ENCODE data around the gene MAP3K6.

Gene MAP3K6

DNA sequence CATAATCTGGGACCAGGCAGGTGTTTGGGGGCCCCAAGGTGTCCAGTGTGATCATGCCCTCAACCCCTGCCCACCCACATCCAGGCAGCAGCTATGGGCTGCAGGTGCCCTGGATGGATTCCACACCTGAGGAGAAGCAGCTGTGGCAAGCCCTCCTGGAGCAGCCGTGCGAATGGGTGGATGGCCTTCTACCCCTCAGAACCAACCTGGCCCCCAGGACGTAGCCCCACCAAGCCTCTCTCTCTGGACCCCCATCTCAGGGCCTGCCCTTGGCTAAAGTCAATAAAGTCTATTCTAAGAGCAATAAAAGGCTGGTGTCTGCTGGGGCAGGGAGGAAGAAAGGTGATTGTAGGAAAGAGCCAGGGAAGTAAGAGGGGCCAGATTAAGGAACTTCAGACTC lies 13.1 kb downstream of the MAP3K6 start:
- DNase-seq: no peak

- no peak for DNase-seq
Measured at GRCh38 chr1:27353166-27353565, 13.6 kb downstream of the MAP3K6 start.

DNA sequence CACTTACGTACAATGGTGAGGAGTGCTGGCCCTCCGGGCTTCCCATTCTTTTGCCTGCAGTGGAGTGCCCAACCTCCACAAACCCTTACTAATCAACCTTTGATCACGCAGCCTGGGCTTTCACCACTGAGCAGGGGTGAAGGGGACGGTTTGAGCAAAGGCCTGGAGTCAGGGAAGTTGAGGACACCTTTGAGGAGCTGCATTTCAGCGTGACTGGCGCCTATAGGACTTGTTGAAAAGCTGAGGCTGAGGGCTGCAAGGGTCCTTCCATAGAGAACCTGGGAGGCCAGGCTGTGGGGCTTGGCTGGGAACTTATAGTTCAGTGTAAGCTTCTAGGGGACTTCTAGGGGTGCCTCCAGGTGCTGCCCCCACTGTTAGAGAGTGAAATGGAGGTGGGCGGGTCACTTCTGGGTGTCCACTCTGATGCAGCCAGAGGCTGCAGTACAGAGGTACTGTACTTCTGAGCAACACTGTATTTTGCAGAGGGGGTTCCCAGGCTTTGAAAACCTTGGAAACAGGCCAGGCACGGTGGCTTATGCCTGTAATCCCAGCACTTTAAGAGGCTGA lies 15.1 kb downstream of the MAP3K6 start:
- no peak for DNase-seq

- DNase-seq: no peak
Measured at GRCh38 chr1:27350663-27351540, 15.9 kb downstream of the MAP3K6 start.

GRCh38 chr1:27349784-27350662 lies 16.7 kb downstream of the MAP3K6 start:
- DNase-seq: no peak

DNA sequence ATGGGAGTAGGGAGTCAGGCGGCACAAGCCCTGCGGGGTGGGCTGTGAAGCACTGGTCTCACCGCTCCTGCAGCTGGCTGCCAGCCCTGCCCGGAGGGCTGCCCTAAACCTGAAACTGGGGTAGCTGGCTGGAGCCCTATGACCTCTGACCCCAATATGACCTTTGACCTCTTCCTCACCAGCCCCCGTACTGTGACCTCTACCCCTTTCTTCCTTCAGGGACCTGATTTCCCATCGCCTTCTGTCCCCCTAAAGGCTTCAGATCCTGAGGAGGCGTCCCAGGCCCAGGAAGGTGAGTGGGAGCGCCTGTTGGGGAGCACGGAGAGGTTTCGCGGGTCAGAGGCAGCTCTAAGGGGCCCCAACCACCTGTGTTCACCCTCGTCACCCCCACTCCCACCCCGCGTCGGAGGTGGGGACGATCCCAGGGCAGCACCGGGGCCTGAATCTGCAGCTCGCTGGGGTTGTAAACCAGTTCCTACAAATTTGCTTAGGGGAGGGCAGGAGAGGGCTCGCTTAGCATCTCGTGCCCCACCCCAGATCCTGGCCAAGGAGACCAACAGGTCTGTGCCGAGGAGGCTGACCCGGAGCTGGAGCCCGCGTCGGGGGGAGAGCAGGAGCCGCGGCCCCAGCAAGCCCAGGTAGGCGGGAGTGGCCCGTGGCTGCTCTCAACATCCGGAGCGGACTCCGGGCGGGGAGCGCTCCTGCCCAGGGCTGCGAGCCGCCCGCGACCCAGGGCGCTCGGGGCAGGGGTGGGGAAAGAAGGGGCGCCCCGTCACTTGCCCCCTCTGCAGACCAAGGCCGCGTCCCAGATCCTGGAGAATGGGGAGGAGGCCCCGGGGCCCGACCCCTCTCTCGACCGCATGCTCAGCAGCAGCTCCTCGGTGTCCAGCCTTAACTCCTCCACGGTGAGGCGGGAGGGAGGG lies 17.6 kb downstream of the MAP3K6 start:
- DNase-seq: no peak

DNA sequence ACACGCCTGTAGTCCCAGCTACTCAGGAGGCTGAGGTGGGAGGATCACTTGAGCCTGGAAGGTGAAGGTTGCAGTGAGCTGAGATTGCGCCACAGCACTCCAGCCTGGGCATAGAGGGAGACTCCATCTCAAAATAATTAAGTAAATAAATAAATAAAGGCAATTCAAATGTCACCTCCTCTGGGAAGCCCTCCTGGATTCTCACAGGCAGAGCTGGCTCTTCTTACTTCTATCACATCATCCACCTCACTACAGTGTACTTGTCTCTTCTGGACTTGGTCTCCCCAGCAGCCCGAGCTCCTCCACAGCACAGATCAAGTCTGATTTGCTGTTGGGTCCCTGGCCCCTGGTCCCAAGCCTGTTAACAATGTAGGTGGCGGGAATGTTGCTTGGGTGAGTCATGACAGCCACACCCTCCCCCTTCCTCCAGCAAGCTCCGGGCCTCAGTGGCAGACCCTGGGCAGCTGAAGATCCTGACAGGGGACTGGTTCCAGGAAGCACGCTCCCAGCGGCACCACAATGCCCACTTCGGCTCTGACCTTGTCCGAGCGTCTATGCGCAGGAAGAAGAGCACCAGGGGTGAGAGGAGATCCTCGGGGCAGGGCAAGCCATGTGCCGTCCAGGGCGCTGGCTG lies 19.7 kb downstream of the MAP3K6 start:
- DNase-seq: no peak

GRCh38 chr1:27346357-27346756 lies 20.4 kb downstream of the MAP3K6 start:
- no peak for DNase-seq

DNA sequence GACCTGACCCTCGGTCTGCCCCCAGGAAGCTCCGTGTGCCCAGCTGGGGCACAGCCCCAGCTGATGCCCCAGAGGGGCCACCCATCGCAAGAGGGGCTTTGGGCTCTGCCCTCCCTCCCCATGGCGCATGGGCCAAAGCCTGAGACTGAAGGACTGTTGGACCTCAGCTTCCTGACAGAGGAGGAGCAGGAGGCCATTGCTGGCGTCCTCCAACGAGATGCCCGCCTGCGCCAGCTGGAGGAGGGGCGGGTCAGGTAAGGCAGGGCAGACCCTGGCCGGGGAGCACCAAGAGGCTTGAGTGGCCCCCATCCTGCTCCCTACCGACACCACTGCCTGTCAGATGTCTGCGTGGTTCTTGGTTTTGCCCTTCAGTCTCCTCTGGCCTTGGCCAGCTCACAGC lies 21.5 kb downstream of the MAP3K6 start:
- DNase-seq: no peak

- no peak for DNase-seq
Measured at GRCh38 chr1:27343639-27344025, 23.1 kb downstream of the MAP3K6 start.

DNA sequence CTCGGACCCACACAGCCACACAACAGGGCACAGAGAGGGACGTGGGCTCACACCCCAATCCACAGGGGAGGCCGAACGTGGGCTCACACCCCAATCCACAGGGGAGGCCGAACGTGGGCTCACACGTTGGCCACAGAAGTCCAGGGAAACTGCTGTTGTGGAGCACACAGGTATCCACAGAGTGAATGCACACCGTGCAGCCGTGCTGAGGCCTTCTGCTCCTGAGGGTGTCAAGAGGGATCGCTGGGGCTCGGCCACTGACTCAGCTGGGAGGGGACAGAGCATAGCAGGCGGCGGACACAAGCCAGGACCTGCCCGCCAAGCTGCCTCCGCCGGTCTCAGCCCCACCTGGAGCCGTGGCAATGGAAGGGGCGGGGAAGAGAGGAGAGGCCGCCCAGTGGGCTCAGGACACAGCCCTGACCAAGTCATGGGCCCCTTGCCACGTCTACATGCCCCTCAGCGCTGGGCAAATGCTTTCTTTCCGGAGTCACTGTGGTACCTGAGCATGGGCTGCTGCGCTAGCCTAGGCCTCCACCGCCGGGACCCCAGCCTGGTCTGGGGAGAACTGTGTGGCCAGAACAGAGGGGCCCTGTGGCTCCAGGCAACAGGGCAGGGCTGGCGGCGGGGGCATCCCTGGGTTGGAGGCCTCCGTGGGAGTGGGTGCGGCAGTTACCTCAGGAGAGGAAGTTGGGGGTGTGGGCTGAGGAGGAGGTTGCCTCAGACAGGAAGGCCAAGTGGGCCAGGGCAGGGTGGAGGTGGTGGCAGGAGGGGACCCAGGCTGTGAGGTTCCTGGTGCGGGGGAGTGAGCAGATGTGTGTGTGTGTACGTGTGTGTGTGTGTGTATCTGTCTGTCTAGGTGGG lies 23.8 kb downstream of the MAP3K6 start:
- DNase-seq: peak; percentile 34 to 91

DNA sequence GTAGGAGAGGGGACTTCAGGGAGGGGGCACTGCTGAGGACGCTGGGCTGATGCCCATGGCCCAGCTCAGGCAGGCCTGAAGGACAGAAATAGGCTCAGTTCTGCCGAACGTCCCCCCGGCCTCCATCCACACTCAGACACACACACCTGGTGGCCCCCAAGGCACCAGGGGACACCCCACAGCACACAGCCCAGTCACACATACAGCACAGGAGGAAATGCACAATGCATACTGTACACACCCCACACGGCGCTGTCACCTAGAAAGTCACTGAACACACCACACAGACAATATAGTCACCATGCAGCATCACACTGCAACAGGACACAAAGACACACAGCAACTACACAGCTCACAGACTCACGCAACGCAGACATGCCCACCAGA lies 24.4 kb downstream of the MAP3K6 start:
- DNase-seq: no peak

- peak; percentile 25 to 61 for DNase-seq
Measured at GRCh38 chr1:27341525-27342252, 25.1 kb downstream of the MAP3K6 start, which contains the start of gene SYTL1. Gene SYTL1, plus strand, starts transcription at chr1:27342022. Its CDS starts 3,313 bp downstream, at chr1:27345335.

DNA sequence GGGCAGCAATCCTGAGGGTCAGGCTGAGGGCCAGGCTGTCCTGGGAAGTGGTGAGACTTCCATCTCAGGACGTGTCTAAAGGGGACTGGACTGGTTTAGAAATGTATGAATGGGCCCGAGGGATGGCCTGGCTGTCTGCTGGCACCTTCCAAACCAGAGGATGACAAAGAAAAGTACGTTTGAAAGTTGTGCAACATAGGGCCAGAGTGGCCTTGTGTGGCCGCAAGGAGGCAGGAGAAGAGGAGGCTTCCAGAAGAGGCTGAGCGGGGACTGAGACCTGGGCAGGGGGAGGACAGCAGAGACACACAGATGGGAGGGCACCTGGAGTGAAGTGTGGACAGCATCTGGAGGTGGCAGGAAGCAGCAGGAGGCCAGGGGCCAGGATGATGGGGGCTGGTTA lies 27.5 kb downstream of the MAP3K6 start:
- DNase-seq: no peak

DNA sequence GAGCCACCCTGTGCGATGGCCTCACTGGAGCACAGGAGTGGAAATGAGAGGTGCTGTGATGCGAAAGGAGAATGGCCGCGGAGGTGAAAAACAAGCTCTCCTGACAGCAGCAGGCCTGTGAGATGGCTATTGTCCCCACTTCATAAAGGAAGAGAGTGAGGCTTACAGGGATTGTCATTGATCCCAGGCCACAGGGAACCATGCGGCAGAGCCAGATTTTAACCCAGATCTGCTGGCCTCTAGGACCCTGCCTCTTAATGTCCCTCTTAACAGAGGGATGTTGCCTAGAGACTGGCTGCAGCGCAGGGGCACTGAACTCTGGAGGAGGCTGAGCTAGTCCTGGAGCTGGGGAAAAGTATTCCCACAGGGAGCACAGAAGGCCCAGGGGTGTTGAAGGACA lies 28.0 kb downstream of the MAP3K6 start:
- no peak for DNase-seq

- DNase-seq: no peak
Measured at GRCh38 chr1:27336756-27337155, 30.0 kb downstream of the MAP3K6 start.

DNA sequence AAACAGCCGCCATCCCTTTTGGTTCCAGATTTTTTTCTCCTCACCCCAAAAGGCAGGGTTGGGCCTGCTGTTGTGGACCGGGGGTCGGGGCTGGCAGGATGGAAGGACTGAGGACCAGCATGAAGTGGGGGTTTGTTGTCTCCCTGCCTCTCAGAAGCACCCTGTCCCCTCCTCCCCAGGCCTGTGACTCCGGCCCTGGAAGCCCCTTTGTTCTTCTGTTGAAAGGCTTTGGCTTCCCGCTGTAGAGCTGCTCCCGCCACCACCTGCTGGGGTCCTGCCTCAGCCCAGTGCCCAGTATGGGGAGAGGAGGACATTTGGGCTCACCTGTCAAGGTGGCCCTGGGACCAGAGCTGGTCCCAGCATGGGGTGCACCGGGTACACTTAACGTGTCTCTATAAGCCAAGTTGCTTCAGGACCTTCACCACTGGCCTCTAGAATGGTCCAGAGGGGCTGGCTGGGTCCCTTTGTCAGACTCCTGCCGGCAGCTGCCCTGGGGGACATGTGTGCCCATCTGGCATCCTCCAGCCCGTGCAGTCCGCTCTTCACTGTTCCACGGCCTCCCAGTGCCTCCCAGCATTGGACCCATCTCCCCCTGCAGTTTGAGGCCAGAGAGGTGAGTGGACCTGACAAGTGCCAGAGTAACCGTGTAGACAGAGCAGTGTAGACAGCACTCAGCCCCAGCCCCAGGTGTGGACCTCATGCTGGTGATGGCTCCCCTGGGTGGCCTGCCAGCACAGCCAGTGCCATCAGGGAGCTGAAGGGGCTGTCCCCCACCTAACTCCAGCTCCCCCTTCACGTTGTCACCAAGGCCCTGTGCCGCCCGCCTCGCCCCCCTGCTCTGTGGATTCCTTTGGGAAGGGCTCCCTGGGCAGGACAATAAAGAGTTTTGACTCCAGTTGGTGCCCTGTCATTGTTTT lies 31.0 kb downstream of the MAP3K6 start:
- DNase-seq: no peak

DNA sequence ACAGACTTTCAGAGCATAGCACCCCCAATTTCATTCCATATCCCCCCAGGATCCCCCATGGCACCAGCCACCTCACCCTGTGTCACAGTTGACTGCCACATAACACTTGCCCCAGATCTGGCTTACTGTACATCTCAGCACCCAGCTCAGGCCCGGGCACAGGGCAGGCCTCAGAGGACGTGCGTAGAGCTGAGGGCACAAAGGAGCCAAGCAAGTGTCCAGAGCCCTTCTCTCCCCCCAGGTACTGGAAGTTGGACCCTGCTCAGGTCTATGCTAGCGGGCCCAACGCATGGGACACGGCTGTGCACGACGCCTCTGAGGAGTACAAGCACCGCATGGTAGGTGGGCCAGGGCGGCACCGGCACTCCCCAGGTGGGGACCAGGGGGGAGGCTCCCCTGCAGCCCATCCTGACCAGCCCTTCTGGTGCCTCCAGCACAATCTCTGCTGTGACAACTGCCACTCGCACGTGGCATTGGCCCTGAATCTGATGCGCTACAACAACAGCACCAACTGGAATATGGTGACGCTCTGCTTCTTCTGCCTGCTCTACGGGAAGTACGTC lies 33.0 kb downstream of the MAP3K6 start:
- no peak for DNase-seq

Data from bone marrow (tissue), 2 donors.